ENCODE data around the gene SSTR3. TPM values are rescaled to one million over a fixed set of nuclear protein-coding genes. Genes with fewer than 3 reads are reported as not detected.

Gene SSTR3
- total and polyA plus RNA-seq, 2 donors (not counting 1 experiment from before 2014, with no cell fraction given), result 0.64 to 0.98 TPM

GRCh38 chr22:37229012-37229804 lies 16.9 kb upstream of the SSTR3 start:
- Histone ChIP-seq H3K27ac (ENCODE audit: low read length in 2 of 2) (peak overlapping the region; percentile 91 to 96), H3K4me3 (ENCODE audit: control extremely low read depth in 1 of 5, extremely low read depth in 1 of 5, insufficient read depth in 1 of 5, low read depth in 2 of 5, low read length in 4 of 5) (peak overlapping the region in 2 of 5 experiments; percentile 28 to 30), H3K36me3 (replicated peaks in 1 of 2; ENCODE audit: control extremely low read depth in 1 of 2, control insufficient read depth in 1 of 2, extremely low read depth in 1 of 2, insufficient read depth in 2 of 2, low read length in 1 of 2) (peaks cover 0 to 90% of the 10 kb centered on the region in 2 experiments), H3K4me1 (ENCODE audit: control insufficient read depth in 2 of 2, insufficient read depth in 2 of 2, low read length in 2 of 2) (peaks cover 85 to 95% of the 10 kb centered on the region in 2 donors), H4K20me1 (ENCODE audit: control insufficient read depth, insufficient read depth, low read length, poor library complexity, severe bottlenecking) (peaks cover 18% of the 10 kb centered on the region), H2AFZ (ENCODE audit: insufficient read depth, low read depth, low read length, poor library complexity, severe bottlenecking) (no peak overlapping the region), H3K79me2 (ENCODE audit: control insufficient read depth, insufficient read depth, low read length) (peaks cover 60% of the 10 kb centered on the region), H3K9ac (ENCODE audit: low read length) (peak overlapping the region; percentile 49), H3K4me2 (replicated peaks; ENCODE audit: low read depth, low read length, poor library complexity, severe bottlenecking) (peak overlapping the region; percentile 81), H3K9me3 (ENCODE audit: control extremely low read depth in 1 of 3, control insufficient read depth in 2 of 3, insufficient read depth in 1 of 3, low read length in 2 of 3) (peaks cover 0 to 6% (median 0%) of the 10 kb centered on the region in 3 donors), H3K27me3 (replicated peaks in 1 of 4; ENCODE audit: control extremely low read depth in 1 of 4, control insufficient read depth in 3 of 4, insufficient read depth in 4 of 4, low read length in 3 of 4) (no peaks in the 10 kb centered on the region)
- TF ChIP-seq CTCF (IDR thresholded peaks at IDR 0.05) (no peak), EZH2 (IDR thresholded peaks at IDR 0.05; ENCODE audit: borderline replicate concordance, insufficient read depth, low read depth, low read length, poor library complexity, severe bottlenecking) (no peak)
- CTCF ChIA-PET, result interaction anchor here (0.7 to 7.2 kb wide), 11 partner anchors 9 to 229 kb away, joined by 3 to 95 read pairs (median 4); partner anchors contain the start of gene RAC2
- 54% methylated on average over 5 of the region's 7 CpGs for WGBS (ENCODE audit: insufficient coverage)
- ATAC-seq (ENCODE audit: low read depth) (no peak), DNase-seq (no peak)
- H3K4me3 Mint-ChIP-seq, result peak overlapping the region; percentile 86
- H3K4me1 Mint-ChIP-seq, result peaks cover 88% of the 10 kb centered on the region
- H3K9me3 Mint-ChIP-seq (ENCODE audit: insufficient read depth), result no peaks in the 10 kb centered on the region
- POLR2A ChIA-PET, result interaction anchor here (2.2 to 4.0 kb wide), 5 partner anchors 11 to 29 kb away, joined by 5 to 58 read pairs (median 16); partner anchors contain the start of gene RAC2
- intact Hi-C loops (cut with micrococcal nuclease), result no loop called here
- no peaks in the 10 kb centered on the region for H3K27me3 Mint-ChIP-seq
- peak overlapping the region; percentile 100 for H3K27ac Mint-ChIP-seq

All from B cell (primary cell).